Measurements from ENCODE around the gene PSMD8. TPM values are rescaled to one million over a fixed set of nuclear protein-coding genes. Genes with fewer than 3 reads are reported as not detected.
A peak's percentile ranks its signal among the peaks of the same experiment; 100 is the strongest.
"Not testable (repeated sequence)": the region's sequence is repeated elsewhere in the genome, so short reads cannot be mapped to it uniquely, and the experiment has no call there.

The PSMD8 gene
- total and polyA plus RNA-seq, 2 of the 8 experiments (the other 6 are each of a cell fraction or from before 2014, with no cell fraction given) = 170 to 486 TPM

- H2BK15ac ChIP-seq (ENCODE audit: low read length); DNase-seq (ENCODE audit: low read depth in 1 of 2, low spot score in 2 of 2); H2BK20ac ChIP-seq (ENCODE audit: low read length); H4K8ac ChIP-seq (ENCODE audit: extremely low read depth, insufficient read depth, low read length); H3K9me3 ChIP-seq (ENCODE audit: insufficient read depth in 2 of 2, low read depth in 1 of 2, low read length in 1 of 2); H2AFZ ChIP-seq (ENCODE audit: low read length); H3K27me3 ChIP-seq (replicated peaks in 1 of 4; ENCODE audit: control insufficient read depth in 3 of 4, extremely low read depth in 1 of 4, insufficient read depth in 3 of 4, low read length in 3 of 4); H3K79me1 ChIP-seq (ENCODE audit: low read depth, low read length); H2BK5ac ChIP-seq (ENCODE audit: low read depth, low read length); H3K27ac ChIP-seq (ENCODE audit: low read depth, low read length); H2BK120ac ChIP-seq (replicated peaks; ENCODE audit: low read depth, low read length); H2AK5ac ChIP-seq (ENCODE audit: low read depth, low read length); H3K4me1 ChIP-seq (replicated peaks in 1 of 4; ENCODE audit: control insufficient read depth in 3 of 4, insufficient read depth in 4 of 4, low read length in 3 of 4); H4K5ac ChIP-seq (ENCODE audit: insufficient read length, low read depth, low read length); H3K9ac ChIP-seq (replicated peaks in 1 of 4; ENCODE audit: extremely low read depth in 1 of 4, low read depth in 3 of 4, low read length in 3 of 4); H4K91ac ChIP-seq (replicated peaks; ENCODE audit: insufficient read length, low read length); H3K4me3 ChIP-seq (ENCODE audit: extremely low read depth in 1 of 4, insufficient read depth in 2 of 4, low read depth in 3 of 4, low read length in 4 of 4); H3K56ac ChIP-seq (replicated peaks; ENCODE audit: insufficient read length, low read depth, low read length); H3K18ac ChIP-seq (ENCODE audit: extremely low read depth, low read length); H3K23me2 ChIP-seq (ENCODE audit: low read depth, low read length); H3K23ac ChIP-seq (ENCODE audit: insufficient read length); H3K4me2 ChIP-seq (ENCODE audit: insufficient read depth in 1 of 2, low read depth in 2 of 2, low read length in 2 of 2); FAIRE-seq; H4K20me1 ChIP-seq (replicated peaks in 1 of 2; ENCODE audit: control insufficient read depth in 1 of 2, insufficient read depth in 2 of 2, low read length in 2 of 2); H3K36me3 ChIP-seq (ENCODE audit: control insufficient read depth in 2 of 4, insufficient read depth in 4 of 4, low read length in 3 of 4); H3K79me2 ChIP-seq (ENCODE audit: control insufficient read depth in 1 of 2, insufficient read depth in 2 of 2, low read length in 2 of 2); H3K14ac ChIP-seq (ENCODE audit: insufficient read length); H3K4ac ChIP-seq (replicated peaks; ENCODE audit: insufficient read length, low read depth, low read length): not testable (repeated sequence)
- WGBS, 2 experiments (ENCODE audit: extremely low coverage in 1 of 2, insufficient coverage in 1 of 2, insufficient read length in 1 of 2, insufficient replicate concordance in 2 of 2, low coverage in 1 of 2, low lambda C conversion rate in 2 of 2, missing lambda C conversion rate in 1 of 2) = 91% methylated on average over 11 of the region's 17 CpGs; no CpG with 5 or more reads in 1 of the 2 experiments
- 0 out of 2 replicates have a peak overlapping the region, but pooled peaks have one; percentile 12 for H2BK12ac ChIP-seq (ENCODE audit: low read depth, low read length)
- ChIA-PET POLR2A (ENCODE audit: partially characterized antibody) (interaction anchor here (1.7 kb wide), 1 partner anchor 8 kb away, joined by 8 read pairs; no protein-coding TSS in a partner anchor), CTCF (ENCODE audit: partially characterized antibody) (interaction anchor here (1.3 to 3.2 kb wide), 3 partner anchors 13 to 24 kb away, joined by 4 to 10 read pairs (median 7); partner anchors contain the start of gene FAM98C)
Observed at GRCh38 chr19:38427035-38427677, 52.8 kb downstream of the PSMD8 start.

Measured in H1 (cell line).